Measurements from ENCODE around the gene KIF1B. TPM values are rescaled to one million over a fixed set of nuclear protein-coding genes. Genes with fewer than 3 reads are reported as not detected.
A peak's percentile ranks its signal among the peaks of the same experiment; 100 is the strongest.

KIF1B gene
- total and polyA plus RNA-seq, 8 donors: 4.0 to 82.2 (median 26.3) TPM

DNA sequence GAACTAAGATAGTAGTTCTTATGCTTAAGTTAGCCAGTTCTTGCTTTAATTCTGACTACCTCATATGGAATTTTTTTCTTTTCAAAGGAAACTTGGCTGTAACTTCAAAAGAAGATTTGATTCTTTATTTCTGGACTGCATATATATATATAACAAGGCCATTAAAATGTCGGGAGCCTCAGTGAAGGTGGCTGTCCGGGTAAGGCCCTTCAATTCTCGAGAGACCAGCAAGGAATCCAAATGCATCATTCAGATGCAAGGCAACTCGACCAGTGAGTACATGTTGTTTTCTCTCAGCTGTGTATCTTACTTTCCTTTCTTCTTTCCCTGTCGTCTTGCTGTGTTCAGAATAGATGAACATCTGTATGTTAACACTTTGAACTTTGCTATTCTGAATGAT, 21.8 kb downstream of the KIF1B start:
- H3K27ac ChIP-seq: no peak overlapping the region
- intact Hi-C loops (cut with DNase I; ENCODE audit: low total_unique reads): no loop called here
- H3K4me3 ChIP-seq: no peak overlapping the region
- no peak for TF ChIP-seq POLR2A (IDR thresholded peaks at IDR 0.05)
- no peak for TF ChIP-seq EP300 (IDR thresholded peaks at IDR 0.05)
- no peak for TF ChIP-seq POLR2AphosphoS5 (IDR thresholded peaks at IDR 0.05)
- TF ChIP-seq CTCF (IDR thresholded peaks at IDR 0.05): no peak
- H3K4me1 ChIP-seq: peaks cover 0 to 34% (median 14%) of the 10 kb centered on the region in 4 donors
- H3K27me3 ChIP-seq: no peaks in the 10 kb centered on the region
- no peaks in the 10 kb centered on the region for H3K9me3 ChIP-seq
- peaks cover 4 to 34% (median 27%) of the 10 kb centered on the region in 4 donors for H3K36me3 ChIP-seq
- 53 to 75% (median 59%) methylated on average over 5 of the region's 5 CpGs for WGBS, 5 donors
- DNase-seq: no peak

DNA sequence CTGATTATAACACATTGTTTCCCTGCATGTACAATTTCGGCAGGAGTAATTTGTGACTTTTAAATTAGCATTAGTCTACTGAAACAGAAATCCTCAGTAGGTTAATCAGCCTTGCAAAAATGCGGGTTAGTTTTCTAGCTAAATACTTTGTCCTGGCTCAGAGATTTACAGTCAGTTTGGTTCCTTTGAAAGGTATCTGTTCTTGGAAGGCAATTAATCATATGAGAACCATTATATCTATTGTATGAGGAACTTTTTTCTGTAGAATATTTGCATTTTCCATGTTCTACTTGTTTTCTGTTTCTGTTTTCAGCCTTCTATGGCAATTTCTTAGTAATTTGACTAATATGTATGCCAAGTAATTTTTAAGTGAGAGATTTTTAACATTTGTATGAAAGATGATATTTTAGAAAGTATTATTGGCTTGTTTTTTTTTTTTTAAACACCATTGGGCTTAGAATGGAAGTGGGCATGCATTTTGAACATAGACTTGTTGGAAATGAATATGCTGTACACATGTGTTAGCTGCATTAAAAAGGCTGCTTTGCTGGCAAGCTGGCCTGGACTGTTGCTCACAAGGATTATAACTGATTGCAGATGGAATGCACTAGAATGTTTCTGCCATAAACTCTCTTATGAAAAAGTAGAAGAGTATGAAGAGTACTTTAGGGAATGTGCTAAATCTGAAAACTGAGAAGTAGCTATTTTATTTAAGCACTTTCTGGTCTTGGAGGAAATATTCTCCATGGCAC, 26.2 kb downstream of the KIF1B start:
- Histone ChIP-seq H3K36me3 (peaks cover 4 to 34% (median 27%) of the 10 kb centered on the region in 4 donors), H3K4me1 (peaks cover 0 to 26% (median 8%) of the 10 kb centered on the region in 4 donors), H3K4me3 (no peak overlapping the region), H3K27me3 (no peaks in the 10 kb centered on the region), H3K27ac (no peak overlapping the region), H3K9me3 (no peaks in the 10 kb centered on the region)
- 81 to 93% (median 85%) methylated on average over 2 of the region's 2 CpGs for WGBS, 5 donors
- intact Hi-C loops (cut with DNase I; ENCODE audit: low total_unique reads): no loop called here
- no peak for DNase-seq
- no peak for TF ChIP-seq POLR2AphosphoS5 (IDR thresholded peaks at IDR 0.05)
- TF ChIP-seq EP300 (IDR thresholded peaks at IDR 0.05): no peak
- TF ChIP-seq CTCF (IDR thresholded peaks at IDR 0.05): no peak
- TF ChIP-seq POLR2A (IDR thresholded peaks at IDR 0.05): no peak

DNA sequence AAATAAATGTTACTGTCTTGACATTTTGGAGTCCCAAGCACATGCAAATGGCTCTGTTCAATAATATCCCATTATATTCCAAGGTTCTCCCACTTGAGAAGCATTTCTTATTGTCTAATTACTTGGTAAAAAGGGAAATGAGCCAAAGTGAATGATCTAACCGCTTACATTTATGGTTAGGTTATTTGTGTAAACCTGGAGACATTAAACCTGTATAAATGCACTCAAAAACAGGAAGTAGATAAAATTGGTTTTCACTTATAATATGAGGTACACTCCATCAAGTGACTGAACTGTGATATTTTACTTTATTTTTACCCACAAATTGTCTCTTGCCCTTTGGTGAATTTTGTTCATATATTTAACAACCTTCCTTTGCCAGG, 26.8 kb downstream of the KIF1B start:
- H3K4me1 ChIP-seq: peaks cover 0 to 21% (median 10%) of the 10 kb centered on the region in 4 donors
- 80 to 95% (median 91%) methylated on average over 1 of the region's 1 CpG for WGBS, 5 donors
- no peaks in the 10 kb centered on the region for H3K27me3 ChIP-seq
- intact Hi-C loops (cut with DNase I; ENCODE audit: low total_unique reads): no loop called here
- no peak overlapping the region for H3K27ac ChIP-seq
- no peak overlapping the region for H3K4me3 ChIP-seq
- peaks cover 4 to 34% (median 27%) of the 10 kb centered on the region in 4 donors for H3K36me3 ChIP-seq
- no peak for DNase-seq
- no peaks in the 10 kb centered on the region for H3K9me3 ChIP-seq
- TF ChIP-seq EP300 (IDR thresholded peaks at IDR 0.05) (no peak), POLR2A (IDR thresholded peaks at IDR 0.05) (no peak), CTCF (IDR thresholded peaks at IDR 0.05) (no peak), POLR2AphosphoS5 (IDR thresholded peaks at IDR 0.05) (no peak)

DNA sequence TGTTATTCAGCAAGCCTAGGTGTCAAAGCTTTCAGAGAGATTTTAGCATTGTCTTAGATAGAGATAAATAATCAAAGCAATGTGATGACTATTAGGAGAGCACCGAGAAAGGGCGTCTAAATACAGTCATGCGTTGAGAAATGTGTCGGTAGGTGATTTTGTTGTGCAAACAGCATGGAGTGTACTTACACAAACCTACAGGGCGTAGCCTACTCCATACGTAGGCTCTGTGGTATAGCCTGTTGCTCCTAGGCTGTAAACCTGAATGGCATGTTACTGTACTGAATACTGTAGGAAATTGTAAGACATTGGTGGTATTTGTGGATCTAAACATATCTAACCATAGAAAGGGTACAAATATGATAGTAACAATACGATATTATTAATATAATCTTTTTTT, 31.8 kb downstream of the KIF1B start:
- intact Hi-C loops (cut with DNase I; ENCODE audit: low total_unique reads): no loop called here
- 74 to 92% (median 86%) methylated on average over 7 of the region's 7 CpGs for WGBS, 5 donors
- Histone ChIP-seq H3K4me3 (no peak overlapping the region), H3K27ac (peak overlapping the region in 2 of 5 donors; percentile 22 to 34), H3K27me3 (no peaks in the 10 kb centered on the region), H3K36me3 (no peaks in the 10 kb centered on the region), H3K9me3 (no peaks in the 10 kb centered on the region), H3K4me1 (peaks cover 0 to 27% (median 2%) of the 10 kb centered on the region in 4 donors)
- no peak for TF ChIP-seq POLR2A (IDR thresholded peaks at IDR 0.05)
- TF ChIP-seq EP300 (IDR thresholded peaks at IDR 0.05): no peak
- no peak for TF ChIP-seq POLR2AphosphoS5 (IDR thresholded peaks at IDR 0.05)
- TF ChIP-seq CTCF (IDR thresholded peaks at IDR 0.05): no peak
- DNase-seq: peak in 1 of 2 donors; percentile 35
